Measurements from ENCODE around the gene GNA14.

- TF ChIP-seq CTCF (IDR thresholded peaks at IDR 0.05), result peak; percentile 80 to 93 (median 86)
- TF ChIP-seq POLR2A (IDR thresholded peaks at IDR 0.05), result no peak
Observed at GRCh38 chr9:77456829-77457437, 191.2 kb downstream of the GNA14 start.
